Activated CD8-positive, alpha-beta memory T cell treated with anti-CD3 and anti-CD28 coated beads for 48 hours (primary cell): Measurements from ENCODE around the gene ALPI.

ENCODE experiments used
- DNase-seq, 3 experiments: peaks; one replicate each; pipeline ENCODE4 v3.0.0-alpha.2; 2020; ENCODE audit warnings: low read depth in 2 of 3, low spot score in 2 of 3

The ALPI gene

DNA sequence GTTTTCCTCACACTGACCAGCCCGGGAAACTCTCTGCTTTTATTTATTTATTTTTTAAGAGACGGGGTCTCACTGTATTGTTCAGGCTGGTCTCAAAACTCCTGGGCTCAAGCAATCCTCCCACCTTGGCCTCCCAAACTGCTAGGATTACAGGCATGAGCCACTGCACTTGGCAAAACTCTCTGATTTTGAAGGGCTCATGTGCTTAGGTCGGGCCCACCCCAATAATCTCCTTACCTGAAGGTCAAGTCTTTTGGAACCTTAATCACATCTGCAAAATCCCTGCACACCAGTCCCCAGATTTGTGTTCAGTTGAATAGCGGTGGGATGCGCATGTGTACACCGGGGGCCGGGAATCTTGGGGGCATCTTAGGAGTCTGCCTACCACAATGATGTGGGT, 39.3 kb downstream of the ALPI start:
- no peak for DNase-seq

DNA sequence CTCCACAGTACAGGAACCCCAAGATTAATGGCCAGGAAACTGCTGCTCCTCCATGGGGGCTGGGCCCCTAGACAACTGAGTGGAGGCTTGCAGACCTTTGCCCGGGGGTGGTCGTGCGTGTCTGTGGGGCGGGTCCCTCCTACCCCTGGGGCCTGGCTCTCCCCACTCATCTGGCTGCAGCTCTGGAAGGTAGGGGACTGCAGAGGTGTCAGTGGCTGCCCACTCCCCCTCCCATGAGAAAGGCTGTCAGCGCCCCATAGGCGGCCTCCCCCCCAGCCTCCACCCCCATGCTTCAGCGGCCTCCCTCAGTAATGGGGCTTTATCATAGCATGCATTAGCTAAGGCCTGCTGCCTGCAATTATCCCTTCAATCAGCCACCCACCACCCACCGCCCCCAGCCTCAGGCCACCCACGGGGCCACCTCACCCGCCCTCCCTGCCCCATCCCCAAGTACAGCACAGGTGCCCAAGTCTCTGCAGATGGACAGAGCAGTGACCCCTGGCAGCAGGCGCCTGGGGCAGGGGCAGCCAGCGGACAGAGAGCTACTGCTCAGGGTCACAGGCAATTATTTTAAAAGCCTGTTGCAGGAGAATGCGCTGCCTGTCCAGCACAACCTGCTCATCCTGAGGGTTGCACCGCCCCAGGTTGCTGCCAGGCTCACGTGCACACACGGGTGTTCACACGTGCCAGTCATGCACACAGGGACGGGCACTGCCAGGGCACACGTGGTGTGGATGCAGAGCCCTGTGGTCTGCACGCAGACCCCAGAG, 40.7 kb downstream of the ALPI start:
- DNase-seq: no peak

DNA sequence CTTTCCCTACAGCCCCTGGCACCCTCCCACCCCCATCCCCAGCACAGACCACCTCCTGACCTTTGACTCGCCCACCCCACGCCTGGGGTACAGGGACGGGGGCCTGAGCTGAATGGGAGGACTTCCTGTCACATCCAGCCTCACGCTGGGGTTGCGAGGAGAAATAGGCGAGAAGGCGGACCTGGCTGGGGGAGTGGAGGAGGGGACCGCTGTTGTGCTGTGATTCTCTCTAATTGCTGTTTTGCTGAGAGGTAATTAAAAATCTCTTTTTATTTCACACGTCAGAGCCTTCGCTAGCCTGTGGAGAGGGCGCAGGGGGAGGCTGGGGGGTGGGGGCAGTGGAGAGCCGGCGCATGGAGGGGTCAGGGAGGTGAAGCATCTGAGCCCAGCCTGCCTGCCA, 41.4 kb downstream of the ALPI start:
- DNase-seq: no peak

DNA sequence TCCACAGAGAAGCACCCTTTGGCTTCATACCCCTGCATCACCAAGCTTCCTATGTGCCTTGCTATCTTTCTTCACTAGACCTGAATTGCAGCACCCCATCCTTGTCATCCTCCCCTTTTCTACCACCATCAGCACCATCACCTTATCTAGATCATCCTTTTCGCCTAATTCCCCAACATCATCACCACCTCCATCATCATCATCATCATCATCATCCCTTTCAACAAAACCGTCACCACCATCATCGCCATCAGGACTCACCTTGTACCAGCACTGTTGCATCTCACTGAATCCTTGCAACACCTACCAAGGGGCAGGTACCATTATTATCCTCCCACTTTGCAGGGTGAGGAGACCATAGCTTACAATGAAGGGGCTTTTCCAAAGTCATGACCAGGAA, 42.5 kb downstream of the ALPI start:
- DNase-seq: no peak

DNA sequence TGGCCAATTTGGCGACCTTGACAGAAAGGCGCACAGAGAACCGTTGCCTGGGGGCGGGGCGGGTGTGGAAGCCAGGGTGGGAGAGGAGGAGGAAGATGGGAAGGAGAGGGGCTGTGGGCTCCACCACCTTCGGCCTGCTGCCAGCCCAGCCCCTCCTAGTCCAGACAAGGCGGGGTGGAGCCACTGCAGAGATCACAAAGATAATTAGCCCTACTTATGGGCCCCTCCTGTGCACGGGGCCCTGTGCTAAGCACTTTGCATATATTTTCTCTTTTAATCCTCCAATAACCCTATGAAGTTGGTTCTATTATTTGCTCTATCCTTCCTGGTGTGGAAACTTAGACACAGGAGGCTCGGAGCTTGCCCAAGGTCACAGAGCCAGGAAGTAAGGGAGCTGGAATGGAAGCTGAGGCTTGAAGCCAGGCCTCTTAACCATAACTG, 45.4 kb downstream of the ALPI start:
- DNase-seq: no peak

DNA sequence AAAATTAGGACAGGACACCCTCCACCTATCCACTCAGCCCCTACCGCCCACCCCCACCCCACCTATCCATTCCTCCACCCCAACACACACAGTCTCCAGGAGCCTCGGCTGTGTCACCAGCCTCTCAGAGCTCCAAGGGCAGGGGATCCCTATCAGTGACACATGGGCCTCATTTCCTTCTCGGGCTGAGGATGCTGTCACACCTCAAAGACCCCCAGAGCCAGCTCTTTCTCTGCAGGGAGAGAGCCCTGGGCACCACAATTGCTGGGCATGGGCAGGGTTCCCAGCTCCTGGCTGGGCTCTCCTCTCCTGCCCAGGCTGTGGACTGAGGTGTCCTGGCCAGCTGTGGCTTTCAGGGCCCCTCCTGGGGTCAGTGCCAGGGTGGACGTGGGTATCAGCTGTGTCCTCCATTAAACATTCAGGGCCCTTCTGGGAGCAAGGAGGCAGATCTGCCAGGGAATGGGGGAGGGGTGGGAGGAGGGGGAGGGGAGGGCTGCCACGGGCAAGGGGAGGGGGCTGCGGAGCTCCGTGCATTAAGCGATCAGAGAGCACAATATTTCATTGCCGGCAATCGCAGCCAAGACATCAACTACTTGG, 45.9 kb downstream of the ALPI start:
- no peak for DNase-seq

DNA sequence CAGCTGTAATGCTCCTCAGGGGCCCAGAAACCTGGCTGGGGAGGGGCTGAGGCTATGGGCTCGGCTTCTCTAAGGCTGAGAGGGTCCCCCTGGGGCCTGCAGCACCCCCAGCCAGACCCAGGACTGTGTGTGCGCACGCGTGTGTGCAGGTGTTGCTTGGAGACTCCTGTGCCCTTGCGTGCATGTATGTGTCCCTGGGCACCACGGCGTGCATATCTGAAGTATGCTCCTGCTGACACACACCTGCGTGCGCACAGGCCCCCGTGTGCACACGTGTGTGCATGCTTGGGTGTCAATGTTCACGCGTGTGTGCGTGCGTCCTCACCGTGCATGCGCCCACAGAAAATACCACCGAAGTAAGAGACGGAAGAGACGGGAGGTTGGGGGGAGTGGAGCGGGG, 46.6 kb downstream of the ALPI start:
- DNase-seq: no peak

DNA sequence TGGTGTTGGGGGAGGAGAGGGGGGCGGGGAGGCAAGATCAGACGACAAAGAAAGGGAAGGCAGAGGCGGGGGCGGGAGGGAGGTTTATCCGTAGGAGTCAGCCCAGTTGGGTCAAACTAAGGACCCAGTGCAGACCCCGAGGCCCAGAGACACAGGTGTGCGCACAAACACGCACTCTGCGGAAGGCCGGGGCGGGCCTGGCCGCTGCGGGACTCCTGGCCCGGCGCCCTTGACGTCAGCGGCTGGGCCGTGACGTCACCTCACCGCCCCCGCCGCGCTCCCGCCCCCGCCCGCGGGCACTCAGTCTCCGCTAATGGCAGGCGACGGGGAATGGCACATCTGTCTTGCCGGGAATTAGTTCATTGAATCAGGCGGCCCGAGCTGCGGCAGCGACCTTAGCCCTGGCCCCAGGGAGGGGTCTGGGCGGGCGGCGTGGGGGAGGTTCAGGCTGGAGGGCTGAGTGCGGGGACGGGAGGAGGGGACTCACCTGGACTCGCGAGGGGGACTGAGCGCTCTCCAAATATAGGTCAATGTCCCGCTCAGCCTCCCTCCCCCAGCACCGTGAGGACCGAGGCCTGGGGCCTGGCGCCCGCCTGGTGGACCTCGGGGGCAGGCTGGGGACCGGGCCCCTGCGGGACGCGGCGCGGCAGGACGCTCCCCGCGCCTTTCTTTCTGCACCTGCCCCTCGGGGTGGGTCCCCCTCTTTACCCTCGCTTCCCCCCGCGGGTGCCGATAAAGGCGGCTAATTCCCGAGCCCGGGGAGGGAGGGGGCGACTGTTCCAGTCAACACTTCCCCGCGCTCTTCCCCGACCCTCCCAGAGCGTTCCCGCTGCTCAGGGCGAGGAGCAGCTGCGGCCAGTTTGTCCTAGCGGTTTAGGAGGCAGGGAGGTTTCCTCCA, 47.2 kb downstream of the ALPI start:
- no peak for DNase-seq

DNA sequence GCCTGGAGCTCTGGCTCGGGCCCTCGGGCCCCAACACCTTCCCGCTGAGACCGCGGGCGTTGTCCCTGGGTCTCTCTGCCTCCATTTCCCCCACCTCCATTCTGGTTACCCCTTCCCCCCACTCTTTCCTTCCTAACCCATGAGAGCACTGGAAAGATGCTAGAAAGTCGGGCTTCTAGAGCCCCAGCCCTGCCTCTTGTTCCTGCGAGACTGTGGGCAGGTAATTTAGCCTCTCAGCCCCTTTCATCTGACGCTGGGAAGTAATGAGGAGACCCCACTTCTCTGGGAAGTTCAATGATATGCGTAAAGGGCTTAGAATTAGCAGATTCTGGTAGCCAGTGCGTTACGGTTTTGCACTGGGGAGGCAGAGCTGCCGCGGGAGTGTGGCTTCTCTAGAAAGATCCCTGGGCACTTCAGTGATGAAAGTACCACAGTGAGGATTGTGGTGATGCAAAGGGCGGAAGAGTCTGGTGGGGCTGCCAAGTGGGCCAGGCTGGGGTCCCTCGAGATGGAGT, 47.9 kb downstream of the ALPI start:
- DNase-seq: no peak

DNA sequence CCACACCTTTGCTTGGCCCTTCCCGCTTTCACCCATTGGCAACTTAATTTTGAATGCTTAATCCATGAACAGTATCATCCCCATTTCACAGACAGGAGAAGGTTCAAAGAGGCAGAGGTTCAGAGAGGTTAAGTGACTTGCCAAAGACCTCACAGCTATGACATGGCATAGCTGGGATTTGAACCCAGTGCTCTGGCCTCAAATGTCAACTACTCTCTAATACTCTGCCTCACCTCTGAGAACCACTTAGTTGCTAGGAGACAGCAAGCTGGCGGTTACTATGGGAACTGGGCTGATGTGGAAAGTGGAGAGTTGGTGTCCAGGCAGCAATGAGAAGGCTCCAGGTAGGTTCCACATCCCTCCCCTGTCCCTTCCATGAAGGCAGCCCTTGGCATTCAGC, 48.5 kb downstream of the ALPI start:
- DNase-seq: no peak

DNA sequence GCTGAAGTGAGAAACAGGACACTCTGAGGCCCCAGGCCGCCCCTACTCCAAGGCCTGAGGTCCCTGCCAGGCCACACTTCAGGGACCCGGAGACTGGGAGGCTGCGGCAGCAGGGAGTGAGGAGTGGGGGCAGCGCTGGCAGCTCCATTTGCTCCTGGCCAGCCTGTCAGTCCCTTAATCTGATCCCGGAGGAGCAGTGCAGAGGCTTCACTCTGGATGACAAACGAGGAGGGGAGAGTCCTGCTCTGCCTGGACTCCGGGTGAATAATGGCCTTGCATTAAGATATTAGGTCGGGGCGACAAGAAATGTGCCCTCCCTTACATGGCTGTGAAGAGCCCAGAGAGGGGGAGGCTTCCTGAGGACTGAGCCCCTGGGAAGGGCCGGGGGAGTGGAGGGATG, 49.9 kb downstream of the ALPI start:
- no peak for DNase-seq

DNA sequence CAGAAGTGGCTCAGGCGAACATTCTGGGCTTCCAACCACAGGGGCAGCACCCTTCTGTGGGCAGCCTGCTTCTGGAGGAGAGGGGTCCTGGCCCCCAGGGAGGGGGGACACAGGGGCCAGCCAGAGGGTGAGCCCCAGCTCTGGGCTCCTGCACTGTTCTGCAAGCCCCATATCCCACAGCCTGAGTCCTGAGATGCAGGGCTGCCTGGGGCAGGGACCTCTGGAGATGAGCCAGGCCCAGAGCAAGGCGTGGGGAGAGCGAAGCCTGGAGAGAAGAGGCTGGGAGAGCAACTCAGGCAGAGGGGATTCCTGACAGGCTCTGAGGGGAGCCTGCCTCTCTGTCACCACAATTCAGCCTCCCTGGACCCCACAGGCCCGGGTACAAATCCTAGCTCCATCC, 50.8 kb downstream of the ALPI start:
- DNase-seq: no peak

DNA sequence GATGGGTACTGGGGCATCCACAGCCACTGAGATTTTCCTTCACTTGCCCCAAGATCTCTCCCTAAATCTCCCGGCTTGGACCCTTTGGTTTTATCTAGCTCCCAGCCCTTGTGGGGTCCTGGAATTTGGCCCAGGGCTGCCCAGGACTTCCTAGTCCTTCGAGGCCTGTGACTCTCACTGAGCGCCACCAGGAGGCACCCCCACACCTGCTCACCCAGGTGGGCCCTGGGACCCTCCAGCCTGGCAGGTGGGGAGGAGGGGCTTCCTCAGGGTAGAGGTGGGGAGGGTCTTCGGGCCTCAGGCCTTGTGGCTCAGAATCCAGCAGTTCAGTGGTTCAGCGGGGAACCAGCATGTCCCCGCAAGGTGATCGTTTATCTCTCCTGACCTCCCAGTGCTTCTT, 52.3 kb downstream of the ALPI start:
- DNase-seq: no peak
